ENCODE measurements around the gene FAM236C.
"Not testable (repeated sequence)": the region's sequence is repeated elsewhere in the genome, so short reads cannot be mapped to it uniquely, and the experiment has no call there.

GRCh38 chrX:72959971-72960370 is 47.6 kb downstream of the FAM236C start:
- not testable (repeated sequence) for TF ChIP-seq ZNF274 (IDR thresholded peaks at IDR 0.05; ENCODE audit: low read depth, low read length); YY1 (IDR thresholded peaks at IDR 0.05; ENCODE audit: insufficient read depth, insufficient read length); SUZ12 (IDR thresholded peaks at IDR 0.05; ENCODE audit: extremely low read depth, insufficient read depth, insufficient read length)
